Measurements from ENCODE around the gene TRIAP1. TPM values are rescaled to one million over a fixed set of nuclear protein-coding genes. Genes with fewer than 3 reads are reported as not detected.
"Not testable (repeated sequence)": the region's sequence is repeated elsewhere in the genome, so short reads cannot be mapped to it uniquely, and the experiment has no call there.

TRIAP1 gene
- total RNA-seq, 1 experiment from 2014 or later: 27.5 TPM

DNA sequence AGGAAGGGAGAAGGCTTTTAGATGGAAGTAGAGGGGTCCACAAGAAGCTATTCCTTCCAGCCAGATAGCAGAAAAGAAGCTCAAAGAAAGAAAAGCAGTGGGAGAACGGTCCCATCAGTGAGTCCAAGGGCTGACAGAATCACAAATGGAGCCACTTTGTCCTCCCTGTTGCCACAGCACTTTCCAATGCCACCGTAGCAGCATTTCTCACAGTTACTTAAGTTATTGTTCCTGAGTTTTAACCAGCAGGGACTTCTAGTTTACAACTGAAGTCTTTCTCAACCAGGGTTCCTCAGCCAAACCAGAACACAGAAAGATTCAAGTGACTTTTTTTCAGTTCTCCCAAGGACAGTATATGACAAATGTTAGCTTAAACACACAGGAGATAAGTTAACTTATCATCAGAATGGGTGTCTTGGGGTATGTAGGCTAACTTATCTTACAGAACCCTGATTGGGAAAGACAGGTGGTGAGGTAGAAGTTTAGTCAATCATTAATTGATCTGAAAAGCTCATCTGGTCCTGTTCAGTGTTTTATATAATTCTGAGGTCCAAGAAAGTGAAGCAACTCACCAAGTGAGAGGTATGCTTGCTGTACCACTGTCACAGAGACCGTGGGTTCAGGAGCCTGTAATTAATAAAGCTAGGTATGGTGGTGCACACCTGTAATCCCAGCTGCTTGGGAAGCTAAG, 7.0 kb upstream of the TRIAP1 start:
- Histone ChIP-seq H4K20me1 (ENCODE audit: insufficient read depth) (peaks cover 33% of the 10 kb centered on the region), H3K79me2 (ENCODE audit: low read depth) (peaks cover 29% of the 10 kb centered on the region), H3K9me2 (ENCODE audit: insufficient read depth) (no peaks in the 10 kb centered on the region), H3K27ac (no peak overlapping the region), H3K9me3 (ENCODE audit: insufficient read depth, low read depth) (no peaks in the 10 kb centered on the region), H3K27me3 (ENCODE audit: insufficient read depth, low read depth) (no peaks in the 10 kb centered on the region), H3K4me3 (no peak overlapping the region), H3K4me2 (no peak overlapping the region), H3K36me3 (ENCODE audit: low read depth) (peaks cover 10% of the 10 kb centered on the region; the same call in 1 of the 2 replicates), H3K4me1 (replicated peaks; ENCODE audit: insufficient read depth) (no peaks in the 10 kb centered on the region), H3F3A (ENCODE audit: insufficient read depth, low read depth) (peaks cover 59% of the 10 kb centered on the region; the same call in 1 of the 2 replicates), H2AFZ (no peak overlapping the region)
- TF ChIP-seq, protein P1, sequence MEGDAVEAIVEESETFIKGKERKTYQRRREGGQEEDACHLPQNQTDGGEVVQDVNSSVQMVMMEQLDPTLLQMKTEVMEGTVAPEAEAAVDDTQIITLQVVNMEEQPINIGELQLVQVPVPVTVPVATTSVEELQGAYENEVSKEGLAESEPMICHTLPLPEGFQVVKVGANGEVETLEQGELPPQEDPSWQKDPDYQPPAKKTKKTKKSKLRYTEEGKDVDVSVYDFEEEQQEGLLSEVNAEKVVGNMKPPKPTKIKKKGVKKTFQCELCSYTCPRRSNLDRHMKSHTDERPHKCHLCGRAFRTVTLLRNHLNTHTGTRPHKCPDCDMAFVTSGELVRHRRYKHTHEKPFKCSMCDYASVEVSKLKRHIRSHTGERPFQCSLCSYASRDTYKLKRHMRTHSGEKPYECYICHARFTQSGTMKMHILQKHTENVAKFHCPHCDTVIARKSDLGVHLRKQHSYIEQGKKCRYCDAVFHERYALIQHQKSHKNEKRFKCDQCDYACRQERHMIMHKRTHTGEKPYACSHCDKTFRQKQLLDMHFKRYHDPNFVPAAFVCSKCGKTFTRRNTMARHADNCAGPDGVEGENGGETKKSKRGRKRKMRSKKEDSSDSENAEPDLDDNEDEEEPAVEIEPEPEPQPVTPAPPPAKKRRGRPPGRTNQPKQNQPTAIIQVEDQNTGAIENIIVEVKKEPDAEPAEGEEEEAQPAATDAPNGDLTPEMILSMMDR (conservative IDR thresholded peaks at IDR 0.05): no peak
- TF ChIP-seq EZH2 (IDR thresholded peaks at IDR 0.05; ENCODE audit: low read depth): no peak
- intact Hi-C loops (cut with micrococcal nuclease; ENCODE audit: unreplicated experiment): no loop called here
- no TSS peak for BruUV-seq (replicated peaks)
- no peak for DNase-seq
- ChIA-PET POLR2A (ENCODE audit: unreplicated experiment) (interaction anchor here (0.6 kb wide), 1 partner anchor 127 kb away, joined by 5 read pairs; no protein-coding TSS in a partner anchor), CTCF (no interaction called here)

DNA sequence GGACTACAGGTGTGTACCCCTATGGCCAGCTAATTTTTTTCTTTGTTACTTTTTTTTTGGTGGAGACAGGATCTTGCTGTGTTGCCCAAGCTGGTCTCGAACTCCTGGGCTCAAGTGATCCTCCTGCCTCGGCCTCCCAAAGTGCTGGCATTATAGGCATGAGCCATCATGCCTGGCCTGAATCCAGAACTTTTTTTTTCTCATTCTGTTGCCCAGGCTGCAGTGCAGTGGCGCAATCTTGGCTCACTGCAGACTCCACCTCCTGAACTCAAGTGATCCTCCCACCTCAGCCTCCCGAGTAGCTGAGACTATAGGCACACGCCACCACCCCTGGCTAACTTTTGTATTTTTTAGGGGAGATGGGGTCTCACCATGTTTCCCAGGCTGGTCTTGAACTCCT, 6.3 kb upstream of the TRIAP1 start:
- BruUV-seq (replicated peaks); H3K27ac ChIP-seq; H3K9me2 ChIP-seq (ENCODE audit: insufficient read depth); H3K27me3 ChIP-seq (ENCODE audit: insufficient read depth, low read depth); intact Hi-C loops (cut with micrococcal nuclease; ENCODE audit: unreplicated experiment); H3K4me2 ChIP-seq; H3K4me1 ChIP-seq (replicated peaks; ENCODE audit: insufficient read depth); DNase-seq; H3K4me3 ChIP-seq; H3K36me3 ChIP-seq (ENCODE audit: low read depth); H2AFZ ChIP-seq; H3K9me3 ChIP-seq (ENCODE audit: insufficient read depth, low read depth); CTCF ChIA-PET: not testable (repeated sequence)
- POLR2A ChIA-PET (ENCODE audit: unreplicated experiment): interaction anchor here (0.6 kb wide), 1 partner anchor 899 kb away, joined by 11 read pairs; the partner anchor contains the start of gene ANAPC5
- peaks cover 52% of the 10 kb centered on the region; the same call in 1 of the 2 replicates for H3F3A ChIP-seq (ENCODE audit: insufficient read depth, low read depth)
- H4K20me1 ChIP-seq (ENCODE audit: insufficient read depth): peaks cover 29% of the 10 kb centered on the region
- peaks cover 35% of the 10 kb centered on the region for H3K79me2 ChIP-seq (ENCODE audit: low read depth)

DNA sequence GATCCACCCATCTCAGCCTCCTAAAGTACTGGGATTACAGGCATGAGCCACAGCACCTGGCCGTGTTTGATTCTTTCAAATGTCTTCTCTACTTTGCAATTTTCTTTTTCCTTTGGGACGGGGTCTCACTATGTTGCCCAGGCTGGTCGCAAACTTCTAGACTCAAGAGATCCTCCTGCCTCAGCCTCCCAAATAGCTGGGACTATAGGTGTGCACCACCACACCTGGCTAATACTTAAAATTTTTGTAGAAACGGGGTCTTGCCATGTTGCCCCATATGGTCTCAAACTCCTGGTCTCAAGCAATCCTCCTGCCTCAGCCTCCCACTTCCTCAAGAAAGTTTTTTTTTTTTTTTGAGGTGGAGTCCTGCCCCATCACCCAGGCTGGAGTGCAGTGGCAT, 1.8 kb upstream of the TRIAP1 start:
- peaks cover 75% of the 10 kb centered on the region for H3K79me2 ChIP-seq (ENCODE audit: low read depth)
- TF ChIP-seq, protein P1 (conservative IDR thresholded peaks at IDR 0.05): no peak
- no peak for TF ChIP-seq EZH2 (IDR thresholded peaks at IDR 0.05; ENCODE audit: low read depth)
- H3K27me3 ChIP-seq (ENCODE audit: insufficient read depth, low read depth): no peaks in the 10 kb centered on the region
- intact Hi-C loops (cut with micrococcal nuclease; ENCODE audit: unreplicated experiment): loop anchor here (2.0 kb wide), 1 partner anchor 219 kb away; no protein-coding TSS in a partner anchor
- no TSS peak for BruUV-seq (replicated peaks)
- H3K27ac ChIP-seq: no peak overlapping the region
- DNase-seq: no peak
- H2AFZ ChIP-seq: no peak overlapping the region
- H4K20me1 ChIP-seq (ENCODE audit: insufficient read depth): 0 out of 2 replicates have a peak, but pooled peaks cover 3% of the 10 kb centered on the region
- no peaks in the 10 kb centered on the region for H3K9me2 ChIP-seq (ENCODE audit: insufficient read depth)
- H3K9me3 ChIP-seq (ENCODE audit: insufficient read depth, low read depth): no peaks in the 10 kb centered on the region
- H3K36me3 ChIP-seq (ENCODE audit: low read depth): peaks cover 22% of the 10 kb centered on the region; the same call in 1 of the 2 replicates
- no peak overlapping the region for H3K4me3 ChIP-seq
- peaks cover 38% of the 10 kb centered on the region; the same call in 1 of the 2 replicates for H3F3A ChIP-seq (ENCODE audit: insufficient read depth, low read depth)
- peak overlapping the region; percentile 84 for H3K4me2 ChIP-seq
- peaks cover 17% of the 10 kb centered on the region for H3K4me1 ChIP-seq (replicated peaks; ENCODE audit: insufficient read depth)
- CTCF ChIA-PET: interaction anchor here (0.7 to 1.1 kb wide), 2 partner anchors 41 to 255 kb away, joined by 5 to 10 read pairs; no protein-coding TSS in a partner anchor
- POLR2A ChIA-PET (ENCODE audit: unreplicated experiment): no interaction called here

DNA sequence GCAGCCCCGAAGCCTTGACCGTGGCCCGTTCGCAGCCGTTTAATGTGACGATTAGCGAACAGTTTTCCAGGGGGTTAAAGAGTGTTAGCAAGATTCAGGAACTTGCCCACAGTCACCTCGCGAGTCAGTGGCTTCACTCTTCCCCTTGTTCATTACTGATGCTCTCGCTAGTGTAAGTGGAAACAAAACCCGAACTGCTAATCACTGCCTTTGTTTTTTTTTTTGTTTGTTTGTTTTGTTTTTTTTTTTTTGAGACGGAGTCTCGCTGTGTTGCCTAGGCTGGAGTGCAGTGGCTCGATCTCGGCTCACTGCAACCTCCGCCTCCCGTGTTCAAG, 627 bp upstream of the TRIAP1 start:
- BruUV-seq (replicated peaks); H3K9me3 ChIP-seq (ENCODE audit: insufficient read depth, low read depth); H3K27me3 ChIP-seq (ENCODE audit: insufficient read depth, low read depth); H3K9me2 ChIP-seq (ENCODE audit: insufficient read depth); CTCF ChIA-PET; H4K20me1 ChIP-seq (ENCODE audit: insufficient read depth); DNase-seq: not testable (repeated sequence)
- Histone ChIP-seq H3K4me3 (peak overlapping the region; percentile 73), H3K27ac (peak overlapping the region; percentile 45; the same call in 1 of the 2 replicates), H3K36me3 (ENCODE audit: low read depth) (peaks cover 23% of the 10 kb centered on the region), H3K4me1 (replicated peaks; ENCODE audit: insufficient read depth) (peaks cover 17% of the 10 kb centered on the region), H2AFZ (peak overlapping the region; percentile 96), H3F3A (ENCODE audit: insufficient read depth, low read depth) (peaks cover 37% of the 10 kb centered on the region; the same call in 1 of the 2 replicates), H3K79me2 (ENCODE audit: low read depth) (peaks cover 77% of the 10 kb centered on the region), H3K4me2 (peak overlapping the region; percentile 84)
- POLR2A ChIA-PET (ENCODE audit: unreplicated experiment): interaction anchor here (0.7 kb wide), 1 partner anchor 208 kb away, joined by 5 read pairs; no protein-coding TSS in a partner anchor
- intact Hi-C loops (cut with micrococcal nuclease; ENCODE audit: unreplicated experiment): loop anchor here (2.0 kb wide), 1 partner anchor 218 kb away; no protein-coding TSS in a partner anchor

Measured in PC-9 (cell line).